A673 (cell line): ENCODE results near the gene PACSIN2. TPM values are rescaled to one million over a fixed set of nuclear protein-coding genes. Genes with fewer than 3 reads are reported as not detected.
A peak's percentile ranks its signal among the peaks of the same experiment; 100 is the strongest.

Experiments used
- BruUV-seq: library from RNA; stranded (reverse); fragments of 400-500 nt; replicated peaks from 2 replicates; lab custom pipeline; 2021; lab: Mats Ljungman, UMichigan
- CTCF ChIA-PET: fragments of 300-600 bp; sonication (Branson Sonifier 250); formaldehyde crosslinking; loops from one replicate; lab custom pipeline; 2022; ENCODE audit warnings: antibody characterized with exemption; lab: Charles Lee
- POLR2A ChIA-PET: fragments of 300-600 bp; sonication (Branson Sonifier 250); formaldehyde crosslinking; loops from one replicate; lab custom pipeline; 2022; ENCODE audit warnings: antibody characterized with exemption; ENCODE audit not compliant: low non-redundant PET; lab: Charles Lee
- DNase-seq: peaks from one replicate; pipeline ENCODE4 v3.0.0-alpha.2; 2015; ENCODE audit warnings: low spot score
- H3K27ac ChIP-seq: fragments of 200-600 bp; sonication (generic); 2 replicates; pipeline ENCODE4 v1.5.1; 2016; ENCODE audit warnings: mixed run types, low read depth, mild to moderate bottlenecking, mixed read lengths, antibody characterized with exemption, low read length; ENCODE audit not compliant: poor library complexity, severe bottlenecking
- H3K27me3 ChIP-seq: fragments of 200-600 bp; sonication (generic); replicated peaks from 2 replicates; pipeline ENCODE4 v1.6.1; 2017; ENCODE audit warnings: mixed run types, low read depth, mild to moderate bottlenecking, mixed read lengths, antibody characterized with exemption, low read length; ENCODE audit not compliant: insufficient read depth, poor library complexity
- H3K36me3 ChIP-seq: fragments of 200-600 bp; sonication (generic); 2 replicates; pipeline ENCODE4 v1.6.1; 2016; ENCODE audit warnings: mixed run types, mild to moderate bottlenecking, mixed read lengths, antibody characterized with exemption, low read length; ENCODE audit not compliant: insufficient read depth, poor library complexity, severe bottlenecking
- H3K4me1 ChIP-seq: fragments of 200-600 bp; sonication (generic); 2 replicates; pipeline ENCODE4 v1.6.1; 2017; ENCODE audit warnings: mixed run types, mild to moderate bottlenecking, mixed read lengths, antibody characterized with exemption, low read length; ENCODE audit not compliant: insufficient read depth, poor library complexity, severe bottlenecking
- H3K4me3 ChIP-seq: fragments of 200-600 bp; sonication (generic); 2 replicates; pipeline ENCODE4 v1.5.1; 2016; ENCODE audit warnings: low read depth, mixed run types, mild to moderate bottlenecking, mixed read lengths, low read length; ENCODE audit not compliant: poor library complexity, severe bottlenecking
- H3K9me3 ChIP-seq: fragments of 200-600 bp; sonication (generic); 2 replicates; pipeline ENCODE4 v1.6.1; 2016; ENCODE audit warnings: mixed run types, low read depth, mild to moderate bottlenecking, mixed read lengths, antibody characterized with exemption, low read length; ENCODE audit not compliant: poor library complexity, severe bottlenecking
- CTCF ChIP-seq: fragments of 300-800, 200-600 bp; sonication (generic); conservative IDR thresholded peaks from 2 replicates; pipeline ENCODE4 v1.5.1; 2017; ENCODE audit warnings: low read depth, mild to moderate bottlenecking, antibody characterized with exemption, low read length, moderate library complexity, mixed read lengths
- EZH2 ChIP-seq: fragments of 200-600 bp; sonication (generic); IDR thresholded peaks from 2 replicates; pipeline ENCODE4 v1.6.1; 2017; ENCODE audit warnings: borderline replicate concordance, low read depth, mild to moderate bottlenecking, mixed read lengths, antibody characterized with exemption, low read length; ENCODE audit not compliant: poor library complexity, severe bottlenecking
- intact Hi-C: fragments of 100-400 bp; cut with micrococcal nuclease; formaldehyde crosslinking; loops from one replicate; pipeline ENCODE4 v1.10.0; 2022; ENCODE audit not compliant: unreplicated experiment
- total RNA-seq: library from RNA; stranded (reverse); gene quantifications from 2 replicates; pipeline ENCODE4 v1.2.3, GENCODE V29; 2021

Gene PACSIN2
- total RNA-seq, 1 experiment from 2014 or later = 51.8 TPM

GRCh38 chr22:42883121-42883520, 131.8 kb downstream of the PACSIN2 start:
- no peak overlapping the region for H3K27ac ChIP-seq
- no peaks in the 10 kb centered on the region for H3K9me3 ChIP-seq
- CTCF ChIA-PET = no interaction called here
- intact Hi-C loops = no loop called here
- no peaks in the 10 kb centered on the region for H3K27me3 ChIP-seq
- no peaks in the 10 kb centered on the region for H3K4me1 ChIP-seq
- no peak overlapping the region for H3K4me3 ChIP-seq
- DNase-seq = no peak
- no TSS peak for BruUV-seq
- POLR2A ChIA-PET = no interaction called here
- no peak for TF ChIP-seq EZH2
- no peak for TF ChIP-seq CTCF
- H3K36me3 ChIP-seq = peaks cover 26% of the 10 kb centered on the region

GRCh38 chr22:42881982-42882656, 132.8 kb downstream of the PACSIN2 start:
- Histone ChIP-seq H3K9me3 (no peaks in the 10 kb centered on the region), H3K4me1 (no peaks in the 10 kb centered on the region), H3K4me3 (no peak overlapping the region), H3K36me3 (peaks cover 29% of the 10 kb centered on the region), H3K27me3 (no peaks in the 10 kb centered on the region), H3K27ac (peak overlapping the region; percentile 28)
- POLR2A ChIA-PET = no interaction called here
- TF ChIP-seq CTCF = no peak
- TF ChIP-seq EZH2 = no peak
- intact Hi-C loops = no loop called here
- no peak for DNase-seq
- CTCF ChIA-PET = interaction anchor here (1.4 kb wide), 1 partner anchor 20 kb away, joined by 3 read pairs; no protein-coding TSS in a partner anchor
- BruUV-seq = no TSS peak

- ChIA-PET CTCF (interaction anchor here (1.4 kb wide), 1 partner anchor 20 kb away, joined by 3 read pairs; no protein-coding TSS in a partner anchor), POLR2A (no interaction called here)
- intact Hi-C loops = no loop called here
- TF ChIP-seq CTCF = no peak; the same call in 1 of the 2 replicates
- no peak for TF ChIP-seq EZH2
- BruUV-seq = no TSS peak
- Histone ChIP-seq H3K9me3 (no peaks in the 10 kb centered on the region), H3K4me1 (no peaks in the 10 kb centered on the region), H3K27ac (no peak overlapping the region), H3K4me3 (no peak overlapping the region), H3K36me3 (peaks cover 29% of the 10 kb centered on the region), H3K27me3 (no peaks in the 10 kb centered on the region)
- no peak for DNase-seq
These were observed 133.7 kb downstream of the PACSIN2 start for GRCh38 chr22:42881298-42881697.
